HepG2 (cell line): ENCODE results near the gene GNG4.

Experiments used
- CBX1 ChIP-seq: IDR thresholded peaks from one replicate; pipeline ENCODE4 v1.6.1; 2016; ENCODE audit warnings: antibody characterized with exemption, low read depth
- EZH2 ChIP-seq: conservative IDR thresholded peaks from 2 replicates; pipeline ENCODE4 v1.6.1; 2012; ENCODE audit warnings: mild to moderate bottlenecking, low read depth, low read length, moderate library complexity
- KDM4B ChIP-seq: sonication (generic); formaldehyde crosslinking; IDR thresholded peaks from 2 replicates; pipeline ENCODE4 v1.4.0; 2020; ENCODE audit warnings: missing genetic modification reagents
- MAFK ChIP-seq, 2 experiments: IDR thresholded peaks in 1 of 2; conservative IDR thresholded peaks in 1 of 2; 2 replicates each; pipeline ENCODE4 v1.6.1; 2011; ENCODE audit warnings: improper control_type of control experiment in 2 of 2, low read length in 2 of 2
- NFIC ChIP-seq: IDR thresholded peaks from 2 replicates; pipeline ENCODE4 v1.6.1; 2012; ENCODE audit warnings: mild to moderate bottlenecking, low read length, inconsistent platforms
- RAD21 ChIP-seq: fragments of 450-650 bp; formaldehyde crosslinking; IDR thresholded peaks from 2 replicates; pipeline ENCODE4 v1.5.0; 2020; ENCODE audit warnings: mild to moderate bottlenecking
- RORA ChIP-seq: sonication (generic); formaldehyde crosslinking; IDR thresholded peaks from 2 replicates; pipeline ENCODE4 v1.5.0; 2020; ENCODE audit warnings: mild to moderate bottlenecking, missing genetic modification reagents, moderate library complexity
- ZFYVE20 ChIP-seq: sonication (generic); formaldehyde crosslinking; IDR thresholded peaks from 2 replicates; pipeline ENCODE4 v1.8.0; 2023; ENCODE audit warnings: low read depth, mild to moderate bottlenecking, moderate library complexity, missing genetic modification reagents, borderline replicate concordance
- ZNF10 ChIP-seq: sonication (generic); formaldehyde crosslinking; IDR thresholded peaks from 2 replicates; pipeline ENCODE4 v1.4.0; 2020; ENCODE audit warnings: mild to moderate bottlenecking, low read depth, missing genetic modification reagents, borderline replicate concordance
- ZNF3 ChIP-seq: IDR thresholded peaks from 2 replicates; pipeline ENCODE4 v1.7.0; 2017; ENCODE audit warnings: inconsistent platforms
- TF ChIP-seq, protein P1 (sequence below), 2 experiments: IDR thresholded peaks; 2 replicates each; pipeline ENCODE4 v1.6.1; 2011 to 2012; ENCODE audit warnings: low read length in 2 of 2, borderline replicate concordance in 1 of 2, low read depth in 1 of 2, mild to moderate bottlenecking in 1 of 2, moderate library complexity in 1 of 2

DNA sequence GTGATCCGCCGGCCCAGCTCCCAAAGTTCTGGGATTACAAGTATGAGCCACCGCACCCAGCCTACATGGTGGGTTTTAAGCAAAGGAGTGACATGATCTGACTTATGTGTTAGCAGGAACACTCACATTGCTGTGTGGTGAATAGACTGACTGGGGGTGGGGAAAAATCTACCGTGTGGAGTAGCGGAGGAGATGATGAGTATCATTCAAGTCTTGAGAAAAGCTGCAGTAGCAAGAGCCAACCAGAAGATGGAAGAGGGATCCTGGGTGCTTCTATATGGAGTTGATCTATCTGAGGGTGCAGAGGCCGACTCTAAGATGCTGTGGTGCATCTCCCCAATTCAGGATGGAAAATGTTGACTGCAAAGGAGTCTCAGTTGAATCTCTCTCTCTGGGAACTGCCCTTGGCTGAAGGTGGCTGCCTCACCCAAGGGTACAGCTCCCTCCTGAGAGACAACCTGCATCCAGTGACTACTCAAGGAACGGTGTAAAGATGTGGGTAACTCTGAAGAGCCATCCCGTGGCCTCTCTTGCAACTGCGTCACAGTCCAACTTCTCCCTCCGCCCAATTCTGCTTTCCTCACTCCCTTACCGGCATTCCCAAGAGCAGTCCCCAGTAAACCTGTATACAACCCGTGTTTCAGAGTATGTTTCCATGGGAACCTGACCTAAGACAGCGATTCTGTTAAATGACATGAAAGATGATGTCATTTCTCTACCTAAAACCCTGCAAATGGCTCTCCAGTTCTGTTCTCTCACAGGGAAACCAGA, 137.9 kb downstream of the GNG4 start:
- TF ChIP-seq CBX1 (no peak), ZFYVE20 (CRISPR knock-in tag) (no peak), ZNF3 (CRISPR knock-in tag) (no peak), RAD21 (no peak), EZH2 (no peak), RORA (no peak), ZNF10 (no peak), MAFK (conservative IDR thresholded peaks at IDR 0.05 in 1 of 2, IDR thresholded peaks at IDR 0.05 in 1 of 2; ENCODE audit: low read length in 2 of 2) (no peak), KDM4B (CRISPR knock-in tag) (no peak), NFIC (no peak)
- TF ChIP-seq, protein P1, sequence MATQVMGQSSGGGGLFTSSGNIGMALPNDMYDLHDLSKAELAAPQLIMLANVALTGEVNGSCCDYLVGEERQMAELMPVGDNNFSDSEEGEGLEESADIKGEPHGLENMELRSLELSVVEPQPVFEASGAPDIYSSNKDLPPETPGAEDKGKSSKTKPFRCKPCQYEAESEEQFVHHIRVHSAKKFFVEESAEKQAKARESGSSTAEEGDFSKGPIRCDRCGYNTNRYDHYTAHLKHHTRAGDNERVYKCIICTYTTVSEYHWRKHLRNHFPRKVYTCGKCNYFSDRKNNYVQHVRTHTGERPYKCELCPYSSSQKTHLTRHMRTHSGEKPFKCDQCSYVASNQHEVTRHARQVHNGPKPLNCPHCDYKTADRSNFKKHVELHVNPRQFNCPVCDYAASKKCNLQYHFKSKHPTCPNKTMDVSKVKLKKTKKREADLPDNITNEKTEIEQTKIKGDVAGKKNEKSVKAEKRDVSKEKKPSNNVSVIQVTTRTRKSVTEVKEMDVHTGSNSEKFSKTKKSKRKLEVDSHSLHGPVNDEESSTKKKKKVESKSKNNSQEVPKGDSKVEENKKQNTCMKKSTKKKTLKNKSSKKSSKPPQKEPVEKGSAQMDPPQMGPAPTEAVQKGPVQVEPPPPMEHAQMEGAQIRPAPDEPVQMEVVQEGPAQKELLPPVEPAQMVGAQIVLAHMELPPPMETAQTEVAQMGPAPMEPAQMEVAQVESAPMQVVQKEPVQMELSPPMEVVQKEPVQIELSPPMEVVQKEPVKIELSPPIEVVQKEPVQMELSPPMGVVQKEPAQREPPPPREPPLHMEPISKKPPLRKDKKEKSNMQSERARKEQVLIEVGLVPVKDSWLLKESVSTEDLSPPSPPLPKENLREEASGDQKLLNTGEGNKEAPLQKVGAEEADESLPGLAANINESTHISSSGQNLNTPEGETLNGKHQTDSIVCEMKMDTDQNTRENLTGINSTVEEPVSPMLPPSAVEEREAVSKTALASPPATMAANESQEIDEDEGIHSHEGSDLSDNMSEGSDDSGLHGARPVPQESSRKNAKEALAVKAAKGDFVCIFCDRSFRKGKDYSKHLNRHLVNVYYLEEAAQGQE (IDR thresholded peaks at IDR 0.05; ENCODE audit: borderline replicate concordance in 1 of 2, low read depth in 1 of 2, low read length in 2 of 2) = no peak
